GM12801 (cell line): ENCODE data around the gene TOP2A.

Experiments
- CTCF ChIP-seq: IDR thresholded peaks from one replicate; pipeline ENCODE4 v1.5.1; 2011; ENCODE audit warnings: control low read depth; ENCODE audit not compliant: insufficient read length; ENCODE audit errors: extremely low read depth

TOP2A gene

DNA sequence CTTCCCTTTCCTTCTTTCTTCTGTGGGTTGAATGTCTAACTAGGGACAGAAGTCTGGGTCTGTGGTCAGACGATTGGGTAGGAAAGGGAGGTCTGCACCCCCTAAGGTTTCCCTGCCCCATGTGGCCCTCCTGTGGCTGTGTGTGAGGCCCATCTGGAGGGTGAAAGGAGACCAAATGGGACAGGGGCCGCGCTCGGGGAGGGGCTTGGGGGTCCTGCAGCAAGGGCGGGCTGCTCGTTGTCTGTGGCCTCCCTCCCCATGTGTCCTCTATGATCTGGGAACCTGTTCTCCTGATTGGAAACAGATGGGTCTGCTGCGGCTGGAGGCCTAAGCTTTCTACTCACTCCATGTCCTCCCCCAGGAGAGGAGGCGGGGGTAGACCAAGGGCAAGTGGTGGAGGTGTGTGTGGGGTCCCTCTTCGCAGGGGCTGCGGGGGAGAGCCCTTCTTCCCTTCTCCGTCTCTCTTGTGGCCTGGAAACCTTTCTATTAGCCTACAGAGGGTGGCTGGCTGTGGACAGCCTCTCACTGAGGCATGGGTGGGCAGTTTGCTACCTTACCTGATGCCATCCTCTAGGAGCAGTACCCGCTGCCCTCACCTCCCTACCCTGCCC, 44.1 kb upstream of the TOP2A start:
- TF ChIP-seq CTCF, result no peak

GRCh38 chr17:40460968-40461731, 43.5 kb upstream of the TOP2A start:
- no peak for TF ChIP-seq CTCF

- TF ChIP-seq CTCF, result no peak
These were observed 42.9 kb upstream of the TOP2A start for GRCh38 chr17:40460604-40460967.

- TF ChIP-seq CTCF, result no peak
These were observed 42.2 kb upstream of the TOP2A start for GRCh38 chr17:40459636-40460603.

DNA sequence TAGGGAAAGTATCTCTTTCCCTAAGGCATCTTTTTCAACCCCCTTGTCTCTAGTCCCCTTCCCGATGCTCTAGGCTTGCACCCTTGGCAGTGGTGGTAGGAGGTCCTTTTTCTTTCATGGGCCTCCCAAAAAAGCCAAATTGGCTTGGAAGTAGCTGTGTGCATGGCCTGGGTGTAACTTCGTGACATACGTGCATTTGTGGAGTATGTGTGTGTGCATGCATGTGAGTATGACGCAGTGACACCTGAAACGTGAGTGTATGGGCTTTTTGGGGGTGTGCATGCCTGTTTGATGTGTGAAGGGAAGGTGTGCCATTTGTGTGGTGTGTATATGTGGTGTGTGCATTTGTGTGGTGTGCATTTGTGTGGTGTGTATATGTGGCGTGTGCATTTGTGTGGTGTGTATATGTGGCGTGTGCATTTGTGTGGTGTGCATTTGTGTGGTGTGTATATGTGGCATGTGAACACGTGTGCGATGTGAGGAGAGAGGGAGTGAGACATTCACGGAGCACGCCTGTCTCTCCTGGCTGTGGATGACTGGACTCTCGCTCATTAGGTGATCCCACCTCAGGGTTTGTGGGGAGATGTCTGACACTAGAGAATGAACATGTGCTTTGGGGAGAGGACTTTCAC, 41.3 kb upstream of the TOP2A start:
- TF ChIP-seq CTCF, result no peak

DNA sequence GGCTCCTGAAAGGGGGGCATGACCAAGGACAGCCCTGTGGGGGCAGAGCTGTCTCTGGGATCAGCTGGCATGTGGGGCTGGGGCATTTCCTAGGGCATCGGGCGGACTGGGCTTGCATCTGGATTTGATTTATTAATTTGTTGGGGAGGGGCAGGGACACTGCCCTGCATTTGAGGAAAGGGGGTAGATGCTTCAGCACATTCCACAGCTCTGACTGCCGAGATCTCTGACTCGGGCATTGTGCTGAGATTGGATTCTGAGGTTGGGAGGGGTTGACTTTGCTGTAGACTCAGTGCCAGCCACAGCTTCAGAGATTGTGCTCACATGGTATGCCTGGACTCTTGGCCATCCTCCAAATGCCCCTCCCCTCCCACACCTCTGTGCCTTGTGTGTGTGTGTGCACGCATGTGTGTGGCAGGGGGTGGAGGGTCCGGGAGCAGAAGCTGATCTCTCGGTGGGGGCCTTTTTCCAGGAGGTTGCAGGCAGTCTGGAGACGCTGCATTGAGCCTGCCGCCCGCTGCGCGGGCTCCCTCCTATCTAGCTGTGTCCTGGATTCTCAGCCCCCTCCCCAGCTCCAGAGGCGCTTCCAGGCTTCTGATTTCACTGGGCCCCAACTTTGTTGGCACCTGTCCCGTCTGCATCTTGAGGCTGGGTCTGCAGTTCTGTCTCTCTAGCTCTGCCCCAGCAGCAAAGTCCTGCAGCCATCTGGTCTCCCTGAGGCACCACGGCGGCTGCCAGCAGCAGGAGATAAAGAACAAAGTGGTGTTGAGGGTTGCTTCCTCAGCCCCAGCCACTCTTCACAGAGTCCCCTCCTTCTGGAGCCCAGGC, 40.5 kb upstream of the TOP2A start:
- no peak for TF ChIP-seq CTCF
